ENCODE results near the gene OPN1SW.

GRCh38 chr7:128728598-128728997, 47.0 kb downstream of the OPN1SW start:
- no peak for TF ChIP-seq GATA2 (IDR thresholded peaks at IDR 0.05; ENCODE audit: low read depth, low read length)
- no peak for TF ChIP-seq GATA3 (IDR thresholded peaks at IDR 0.05; ENCODE audit: low read depth, low read length)

Data from SH-SY5Y (cell line).